CMK (cell line): ENCODE results near the gene ATG7.
"Not testable (repeated sequence)": the region's sequence is repeated elsewhere in the genome, so short reads cannot be mapped to it uniquely, and the experiment has no call there.

Source experiments
- DNase-seq: peaks from one replicate; pipeline ENCODE4 v3.0.0-alpha.2; 2010; ENCODE audit warnings: low read depth

Gene ATG7

GRCh38 chr3:11568503-11569155 lies 296.4 kb downstream of the ATG7 start:
- no peak for DNase-seq

GRCh38 chr3:11569156-11569741 lies 297.1 kb downstream of the ATG7 start:
- no peak for DNase-seq

- DNase-seq = no peak
These were observed 298.1 kb downstream of the ATG7 start for GRCh38 chr3:11570251-11570650.

GRCh38 chr3:11570789-11571495 lies 298.7 kb downstream of the ATG7 start:
- no peak for DNase-seq

GRCh38 chr3:11572660-11573059 lies 300.5 kb downstream of the ATG7 start:
- DNase-seq = not testable (repeated sequence)

- no peak for DNase-seq
These were observed 302.9 kb downstream of the ATG7 start for GRCh38 chr3:11574981-11575669.

GRCh38 chr3:11575677-11576076 lies 303.5 kb downstream of the ATG7 start:
- DNase-seq = no peak

GRCh38 chr3:11576453-11576852 lies 304.3 kb downstream of the ATG7 start:
- no peak for DNase-seq

GRCh38 chr3:11578169-11578568 lies 306.0 kb downstream of the ATG7 start:
- no peak for DNase-seq

GRCh38 chr3:11580645-11581044 lies 308.4 kb downstream of the ATG7 start:
- DNase-seq = no peak

GRCh38 chr3:11581237-11582190 lies 309.3 kb downstream of the ATG7 start:
- DNase-seq = no peak

GRCh38 chr3:11582191-11582968 lies 310.2 kb downstream of the ATG7 start:
- no peak for DNase-seq

- no peak for DNase-seq
These were observed 311.0 kb downstream of the ATG7 start for GRCh38 chr3:11583235-11583634.

GRCh38 chr3:11583638-11584046 lies 311.4 kb downstream of the ATG7 start:
- no peak for DNase-seq

- no peak for DNase-seq
These were observed 312.4 kb downstream of the ATG7 start for GRCh38 chr3:11584570-11584969.

GRCh38 chr3:11587766-11588165 lies 315.6 kb downstream of the ATG7 start:
- DNase-seq = no peak

GRCh38 chr3:11588338-11588737 lies 316.1 kb downstream of the ATG7 start:
- no peak for DNase-seq

- no peak for DNase-seq
These were observed 316.6 kb downstream of the ATG7 start for GRCh38 chr3:11588755-11589154.

- DNase-seq = no peak
These were observed 317.5 kb downstream of the ATG7 start for GRCh38 chr3:11589706-11590105.

GRCh38 chr3:11591002-11591355 lies 318.8 kb downstream of the ATG7 start:
- no peak for DNase-seq
